C4-2B (cell line): Measurements from ENCODE around the gene FECH.
A peak's percentile ranks its signal among the peaks of the same experiment; 100 is the strongest.
"Not testable (repeated sequence)": the region's sequence is repeated elsewhere in the genome, so short reads cannot be mapped to it uniquely, and the experiment has no call there.

Experiments used
- H3K27ac ChIP-seq: fragments of 450-650 bp; 2 replicates; pipeline ENCODE4 v1.5.1; 2017
- CTCF ChIP-seq: fragments of 450-650 bp; conservative IDR thresholded peaks from 2 replicates; pipeline ENCODE4 v1.5.1; 2017; ENCODE audit warnings: mild to moderate bottlenecking
- ZFX ChIP-seq: fragments of 450-650 bp; IDR thresholded peaks from 2 replicates; pipeline ENCODE4 v1.6.1; 2017

The FECH gene

DNA sequence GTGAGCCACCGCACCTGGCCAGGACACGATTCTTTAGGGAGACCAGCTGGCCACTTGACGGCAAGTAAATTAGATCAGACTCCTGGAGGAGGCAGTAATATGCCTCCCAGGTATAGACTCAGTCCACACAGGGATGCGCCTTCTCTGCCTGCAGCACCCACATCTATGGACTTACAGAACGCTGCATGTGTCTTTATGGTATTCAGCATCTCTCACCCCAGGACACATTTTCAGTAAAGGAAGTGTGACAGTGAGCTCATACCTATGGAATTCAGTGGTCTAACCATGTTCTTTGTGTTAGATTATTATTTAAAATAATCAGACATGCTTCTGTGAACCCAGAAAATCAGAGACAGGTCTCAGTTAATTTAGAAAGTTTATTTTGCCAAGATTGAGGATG, 41.0 kb upstream of the FECH start:
- no peak for TF ChIP-seq ZFX
- no peak for TF ChIP-seq CTCF
- H3K27ac ChIP-seq = no peak overlapping the region

- no peak overlapping the region for H3K27ac ChIP-seq
- TF ChIP-seq ZFX (no peak), CTCF (no peak)
Measured at GRCh38 chr18:57624988-57625387, 38.5 kb upstream of the FECH start.

DNA sequence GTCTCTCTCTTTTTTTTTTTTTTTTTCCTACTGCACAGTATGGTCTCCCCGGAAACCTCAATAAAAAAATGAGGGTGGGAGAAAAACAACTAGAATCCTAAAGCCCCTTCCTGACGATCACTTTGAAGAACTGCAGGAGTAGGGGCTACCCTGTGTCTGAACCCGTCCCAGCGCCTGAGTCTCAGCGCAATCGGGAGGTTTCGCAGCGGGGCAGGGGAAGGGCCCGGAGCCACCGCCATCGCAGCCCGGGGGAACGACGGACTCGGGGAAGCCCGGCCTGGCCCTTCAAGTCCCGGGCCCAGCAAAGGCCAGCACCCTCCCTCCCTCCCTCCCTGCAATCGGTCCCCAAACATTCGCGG, 34.7 kb upstream of the FECH start:
- TF ChIP-seq ZFX (0 out of 2 replicates have a peak, but pooled peaks have one; percentile 24), CTCF (no peak)
- H3K27ac ChIP-seq = peak overlapping the region; percentile 90

- no peak overlapping the region for H3K27ac ChIP-seq
- TF ChIP-seq ZFX (no peak), CTCF (no peak)
Measured at GRCh38 chr18:57619876-57620275, 33.4 kb upstream of the FECH start.

- H3K27ac ChIP-seq = no peak overlapping the region
- TF ChIP-seq ZFX (no peak), CTCF (no peak)
Measured at GRCh38 chr18:57618910-57619309, 32.4 kb upstream of the FECH start.

DNA sequence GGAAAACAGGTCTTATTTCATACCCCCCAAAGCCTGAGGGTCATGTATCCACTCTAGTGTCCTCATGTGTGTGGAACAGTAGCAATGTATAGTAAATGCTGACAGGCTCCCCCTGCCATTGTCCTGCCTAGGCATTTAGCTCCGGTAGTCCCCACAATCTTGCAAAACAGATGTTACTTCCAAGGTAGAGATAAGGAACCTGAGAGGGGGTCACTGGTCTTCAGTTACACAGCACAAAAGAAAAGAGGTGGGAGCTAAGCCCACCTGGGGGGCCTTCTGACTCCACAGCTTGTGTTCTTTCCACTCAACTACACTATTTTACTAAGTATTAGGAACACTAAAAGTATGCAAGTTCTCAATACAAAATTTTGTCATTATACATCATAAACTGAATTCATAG, 17.4 kb upstream of the FECH start:
- H3K27ac ChIP-seq = no peak overlapping the region
- TF ChIP-seq ZFX (no peak), CTCF (no peak)

DNA sequence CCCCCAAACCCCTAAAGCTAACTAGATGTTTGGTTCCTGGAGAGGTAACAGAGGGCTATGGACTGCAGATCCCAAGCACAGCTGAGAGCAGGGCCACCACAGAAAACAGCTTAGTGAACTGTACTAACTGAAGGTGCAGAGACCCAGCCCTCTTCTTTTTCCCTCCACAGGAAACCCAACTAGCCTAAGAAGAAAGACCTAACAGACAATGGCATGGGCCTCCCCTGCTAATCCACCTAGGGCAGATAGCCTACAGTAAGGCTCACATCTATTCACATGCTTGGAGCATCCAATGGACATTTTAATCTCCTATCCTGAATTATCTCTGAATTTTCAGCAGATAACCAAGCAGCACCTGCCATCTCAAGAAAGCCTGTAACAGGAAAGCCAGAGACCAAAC, 8.8 kb upstream of the FECH start:
- no peak for TF ChIP-seq CTCF
- TF ChIP-seq ZFX = no peak
- no peak overlapping the region for H3K27ac ChIP-seq

DNA sequence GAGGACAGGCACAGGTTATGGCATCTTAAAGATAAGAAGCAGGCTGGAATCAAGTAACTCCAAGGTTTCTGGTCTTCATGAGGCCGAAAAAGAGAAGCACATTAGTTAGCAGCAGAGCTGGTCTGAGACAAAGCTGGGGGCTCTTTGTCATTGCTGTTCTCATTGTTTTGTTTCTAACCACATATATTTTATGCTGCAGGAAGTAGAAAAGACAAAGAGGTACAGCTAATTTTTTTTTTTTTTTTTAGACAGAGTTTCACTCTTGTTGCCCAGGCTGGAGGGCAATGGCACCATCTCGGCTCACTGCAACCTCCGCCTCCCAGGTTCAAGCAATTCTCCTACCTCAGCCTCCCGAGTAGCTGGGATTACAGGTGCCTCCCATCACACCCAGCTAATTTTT, 6.2 kb upstream of the FECH start:
- not testable (repeated sequence) for H3K27ac ChIP-seq
